Mucosa of rectum (tissue), 2 donors: ENCODE results near the gene ZNG1C.
"Not testable (repeated sequence)": the region's sequence is repeated elsewhere in the genome, so short reads cannot be mapped to it uniquely, and the experiment has no call there.

Experiments used
- H3K27ac ChIP-seq, 2 donors: one replicate each; pipeline ENCODE4 v1.7.0; 2013; ENCODE audit warnings: inconsistent platforms in 2 of 2, low read depth in 2 of 2, low read length in 2 of 2
- H3K27me3 ChIP-seq, 2 donors: one replicate each; pipeline ENCODE4 v1.7.0; 2013; ENCODE audit warnings: low read length in 2 of 2; ENCODE audit not compliant: control insufficient read depth in 2 of 2, insufficient read depth in 2 of 2
- H3K36me3 ChIP-seq, 2 donors: one replicate each; pipeline ENCODE4 v1.7.0; 2013; ENCODE audit warnings: low read length in 2 of 2; ENCODE audit not compliant: control insufficient read depth in 2 of 2, insufficient read depth in 2 of 2
- H3K4me1 ChIP-seq, 2 donors: one replicate each; pipeline ENCODE4 v1.7.0; 2013; ENCODE audit warnings: low read length in 2 of 2, mild to moderate bottlenecking in 1 of 2; ENCODE audit not compliant: control insufficient read depth in 2 of 2, insufficient read depth in 2 of 2
- H3K4me3 ChIP-seq, 2 donors: one replicate each; pipeline ENCODE4 v1.7.0; 2013; ENCODE audit warnings: low read length in 2 of 2
- H3K9ac ChIP-seq, 2 donors: one replicate each; pipeline ENCODE4 v1.7.0; 2013; ENCODE audit warnings: low read length in 2 of 2, low read depth in 1 of 2, mild to moderate bottlenecking in 1 of 2
- H3K9me3 ChIP-seq, 2 donors: one replicate each; pipeline ENCODE4 v1.7.0; 2013; ENCODE audit warnings: low read length in 2 of 2; ENCODE audit not compliant: control insufficient read depth in 2 of 2
- donor health status: healthy.
- donor health status: Normal muscosa, but diverticular disease.

Gene ZNG1C

GRCh38 chr9:68311208-68311607 lies 69.4 kb downstream of the ZNG1C start:
- H3K27me3 ChIP-seq, H3K4me1 ChIP-seq, H3K4me3 ChIP-seq, H3K36me3 ChIP-seq, H3K9me3 ChIP-seq, H3K27ac ChIP-seq, H3K9ac ChIP-seq: not testable (repeated sequence)

- not testable (repeated sequence) for H3K9me3 ChIP-seq, H3K27me3 ChIP-seq, H3K27ac ChIP-seq, H3K4me3 ChIP-seq, H3K36me3 ChIP-seq, H3K9ac ChIP-seq, H3K4me1 ChIP-seq
These were observed 76.4 kb downstream of the ZNG1C start for GRCh38 chr9:68318209-68318608.

DNA sequence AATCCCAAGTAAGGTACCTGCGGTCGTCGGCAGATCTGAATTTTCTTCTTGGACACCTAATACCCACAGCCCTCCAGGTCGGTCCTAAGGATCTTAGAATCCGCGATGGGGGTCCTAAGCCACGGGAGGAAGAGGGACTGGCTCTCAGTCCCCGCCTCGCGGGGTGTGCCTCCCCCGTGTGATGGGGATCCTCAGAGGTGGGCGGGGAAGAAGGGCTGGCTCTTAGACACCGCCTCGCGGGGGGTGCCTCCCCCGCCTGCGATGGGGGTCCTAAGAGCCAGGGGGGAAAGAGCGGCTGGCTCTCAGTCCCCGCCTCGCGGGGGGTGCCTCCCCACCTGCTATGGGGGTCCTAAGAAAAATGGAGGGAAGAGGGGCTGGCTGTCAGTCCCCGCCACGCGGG lies 82.0 kb downstream of the ZNG1C start:
- not testable (repeated sequence) for H3K9me3 ChIP-seq, H3K9ac ChIP-seq, H3K4me3 ChIP-seq, H3K4me1 ChIP-seq, H3K27ac ChIP-seq, H3K27me3 ChIP-seq, H3K36me3 ChIP-seq

- H3K4me3 ChIP-seq, H3K27me3 ChIP-seq, H3K9ac ChIP-seq, H3K27ac ChIP-seq, H3K9me3 ChIP-seq, H3K4me1 ChIP-seq, H3K36me3 ChIP-seq: not testable (repeated sequence)
These were observed 82.7 kb downstream of the ZNG1C start for GRCh38 chr9:68324518-68324917.

DNA sequence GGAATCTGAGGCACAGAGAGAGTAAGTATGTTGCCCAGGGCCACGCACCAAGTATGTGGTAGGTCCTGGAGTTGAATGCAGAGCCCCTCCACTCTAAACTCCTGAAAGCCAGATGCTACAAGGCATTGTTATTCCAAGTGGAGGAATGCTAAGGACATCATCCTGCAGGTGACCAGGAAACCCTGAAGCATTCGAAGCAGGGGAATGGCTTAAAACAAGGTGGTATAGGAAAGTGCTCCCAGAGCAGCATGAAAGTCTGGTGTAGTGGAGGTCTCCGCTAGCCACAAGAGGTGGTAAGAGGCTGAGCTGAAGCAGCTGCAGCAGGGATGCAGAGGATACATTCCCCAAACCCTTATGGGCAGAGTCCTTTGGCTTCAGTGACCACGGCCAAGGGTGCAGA lies 87.3 kb downstream of the ZNG1C start:
- not testable (repeated sequence) for H3K9me3 ChIP-seq

DNA sequence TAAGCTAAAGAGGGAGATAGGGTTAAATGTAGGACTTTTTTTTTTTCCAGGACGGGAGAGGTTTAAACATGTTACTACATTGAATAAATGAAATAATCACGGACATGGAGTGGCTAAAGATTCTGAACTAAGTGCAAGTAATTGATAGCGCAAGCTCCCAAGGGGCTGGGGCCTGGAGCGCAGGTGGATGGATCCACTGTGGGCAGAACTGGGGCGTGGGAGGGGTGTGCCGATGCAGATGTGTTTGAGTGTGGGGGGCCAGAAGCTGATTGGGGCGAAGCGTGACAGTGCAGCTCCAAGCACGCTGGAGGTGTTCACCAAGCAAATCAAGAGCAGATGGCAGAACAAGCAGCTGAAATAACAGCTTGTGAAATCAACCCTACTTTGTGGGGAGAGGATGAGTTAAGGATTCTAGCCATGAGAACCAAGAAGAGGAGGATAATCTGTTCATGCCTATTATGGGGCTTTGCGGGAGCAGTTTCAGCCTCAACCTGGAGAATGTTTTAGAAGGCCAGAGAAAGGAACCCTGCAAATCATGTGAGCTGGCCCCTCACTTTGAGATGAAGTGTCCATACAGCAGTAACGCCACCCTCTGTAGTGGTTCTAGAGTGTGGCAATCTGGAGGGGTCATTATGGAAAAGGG lies 88.9 kb downstream of the ZNG1C start:
- not testable (repeated sequence) for H3K9ac ChIP-seq, H3K9me3 ChIP-seq, H3K27ac ChIP-seq, H3K36me3 ChIP-seq, H3K4me3 ChIP-seq, H3K27me3 ChIP-seq, H3K4me1 ChIP-seq

More for the DNA sequence above, 87.3 kb downstream of the ZNG1C start:
- not testable (repeated sequence) for H3K4me1 ChIP-seq, H3K27ac ChIP-seq, H3K27me3 ChIP-seq, H3K9ac ChIP-seq, H3K36me3 ChIP-seq, H3K4me3 ChIP-seq

GRCh38 chr9:68332122-68332521 lies 90.3 kb downstream of the ZNG1C start:
- not testable (repeated sequence) for H3K9me3 ChIP-seq, H3K36me3 ChIP-seq, H3K27me3 ChIP-seq, H3K27ac ChIP-seq, H3K4me3 ChIP-seq, H3K9ac ChIP-seq, H3K4me1 ChIP-seq

DNA sequence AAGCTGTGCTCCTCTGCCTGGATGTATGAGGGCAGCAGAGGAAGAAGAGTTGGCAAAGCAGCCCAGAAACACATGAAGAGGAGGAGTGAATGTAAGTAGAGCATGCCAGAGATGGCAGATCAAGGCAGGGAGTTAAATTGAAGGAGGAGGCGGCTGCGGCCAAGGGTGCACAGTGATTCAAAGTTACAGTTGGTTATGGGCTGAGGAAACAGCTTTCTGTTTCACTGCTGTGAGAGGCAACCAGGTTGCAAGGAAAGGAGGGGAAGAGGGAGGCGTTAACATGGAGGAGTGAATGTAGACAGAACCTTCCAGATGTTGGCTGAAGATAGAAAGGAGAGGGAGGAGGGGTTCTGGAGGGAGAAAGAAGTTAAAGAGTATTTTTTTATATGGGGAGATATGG lies 94.2 kb downstream of the ZNG1C start:
- not testable (repeated sequence) for H3K27me3 ChIP-seq, H3K9me3 ChIP-seq, H3K36me3 ChIP-seq, H3K27ac ChIP-seq, H3K4me1 ChIP-seq, H3K4me3 ChIP-seq, H3K9ac ChIP-seq

- H3K9ac ChIP-seq, H3K9me3 ChIP-seq, H3K27me3 ChIP-seq, H3K27ac ChIP-seq, H3K4me3 ChIP-seq, H3K36me3 ChIP-seq, H3K4me1 ChIP-seq: not testable (repeated sequence)
These were observed 95.0 kb downstream of the ZNG1C start for GRCh38 chr9:68336639-68337339.

DNA sequence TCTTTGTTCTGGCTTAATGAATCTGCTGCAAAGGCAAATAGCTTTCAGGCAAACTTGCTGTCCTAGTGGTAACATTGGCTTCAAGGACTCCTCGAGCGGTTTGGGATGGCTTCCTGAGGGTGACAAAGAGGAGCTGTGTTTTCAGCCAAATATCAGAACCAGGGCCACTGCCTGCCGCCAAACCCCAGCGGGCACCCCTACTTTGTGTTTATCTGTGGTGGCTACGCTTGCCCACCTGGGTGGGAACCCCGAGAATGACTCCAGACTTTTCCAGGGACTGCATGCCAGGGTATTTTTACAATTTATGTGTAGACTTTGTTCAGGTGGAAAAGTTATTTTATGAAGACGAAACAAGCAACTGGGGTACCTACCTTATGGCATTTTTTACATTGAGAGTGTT lies 96.2 kb downstream of the ZNG1C start:
- not testable (repeated sequence) for H3K36me3 ChIP-seq, H3K27me3 ChIP-seq, H3K27ac ChIP-seq, H3K4me3 ChIP-seq, H3K4me1 ChIP-seq, H3K9ac ChIP-seq, H3K9me3 ChIP-seq
